ENCODE results near the gene NFIX.

Gene NFIX

GRCh38 chr19:13019332-13019731, 24.1 kb downstream of the NFIX start:
- no peak for DNase-seq (ENCODE audit: low read depth)
- H3K4me3 ChIP-seq (ENCODE audit: low read length), result peak overlapping the region; percentile 49
- no peak for TF ChIP-seq CTCF (conservative IDR thresholded peaks at IDR 0.05; ENCODE audit: low read length)

- DNase-seq (ENCODE audit: low read depth), result no peak
- peak overlapping the region; percentile 33 for H3K4me3 ChIP-seq (ENCODE audit: low read length)
- TF ChIP-seq CTCF (conservative IDR thresholded peaks at IDR 0.05; ENCODE audit: low read length), result no peak
Observed at GRCh38 chr19:13020002-13020414, 24.7 kb downstream of the NFIX start.

- peak overlapping the region; percentile 87 for H3K4me3 ChIP-seq (ENCODE audit: low read length)
- no peak for TF ChIP-seq CTCF (conservative IDR thresholded peaks at IDR 0.05; ENCODE audit: low read length)
Observed at GRCh38 chr19:13022111-13022858, 27.0 kb downstream of the NFIX start.

GRCh38 chr19:13022859-13023636, 27.8 kb downstream of the NFIX start:
- peak overlapping the region; percentile 87 for H3K4me3 ChIP-seq (ENCODE audit: low read length)
- DNase-seq (ENCODE audit: low read depth), result peak; percentile 99
- no peak for TF ChIP-seq CTCF (conservative IDR thresholded peaks at IDR 0.05; ENCODE audit: low read length)

More at GRCh38 chr19:13022111-13022858, 27.0 kb downstream of the NFIX start:
- DNase-seq (ENCODE audit: low read depth), result peak; percentile 75

- H3K4me3 ChIP-seq (ENCODE audit: low read length), result peak overlapping the region; percentile 87
Observed at GRCh38 chr19:13023656-13024055, 28.4 kb downstream of the NFIX start.

GRCh38 chr19:13024126-13024950, 29.1 kb downstream of the NFIX start:
- no peak for TF ChIP-seq CTCF (conservative IDR thresholded peaks at IDR 0.05; ENCODE audit: low read length)
- DNase-seq (ENCODE audit: low read depth), result peak; percentile 38
- peak overlapping the region; percentile 87 for H3K4me3 ChIP-seq (ENCODE audit: low read length)

More at GRCh38 chr19:13023656-13024055, 28.4 kb downstream of the NFIX start:
- peak; percentile 59 for DNase-seq (ENCODE audit: low read depth)
- TF ChIP-seq CTCF (conservative IDR thresholded peaks at IDR 0.05; ENCODE audit: low read length), result no peak

Data from AG10803 (cell line).